Measurements from ENCODE around the gene PTPN23. TPM values are rescaled to one million over a fixed set of nuclear protein-coding genes. Genes with fewer than 3 reads are reported as not detected.
A peak's percentile ranks its signal among the peaks of the same experiment; 100 is the strongest.

Gene PTPN23
- total and polyA plus RNA-seq, 2 of the 8 experiments (the other 6 are each of a cell fraction or from before 2014, with no cell fraction given) = 2.9 to 46.7 TPM

DNA sequence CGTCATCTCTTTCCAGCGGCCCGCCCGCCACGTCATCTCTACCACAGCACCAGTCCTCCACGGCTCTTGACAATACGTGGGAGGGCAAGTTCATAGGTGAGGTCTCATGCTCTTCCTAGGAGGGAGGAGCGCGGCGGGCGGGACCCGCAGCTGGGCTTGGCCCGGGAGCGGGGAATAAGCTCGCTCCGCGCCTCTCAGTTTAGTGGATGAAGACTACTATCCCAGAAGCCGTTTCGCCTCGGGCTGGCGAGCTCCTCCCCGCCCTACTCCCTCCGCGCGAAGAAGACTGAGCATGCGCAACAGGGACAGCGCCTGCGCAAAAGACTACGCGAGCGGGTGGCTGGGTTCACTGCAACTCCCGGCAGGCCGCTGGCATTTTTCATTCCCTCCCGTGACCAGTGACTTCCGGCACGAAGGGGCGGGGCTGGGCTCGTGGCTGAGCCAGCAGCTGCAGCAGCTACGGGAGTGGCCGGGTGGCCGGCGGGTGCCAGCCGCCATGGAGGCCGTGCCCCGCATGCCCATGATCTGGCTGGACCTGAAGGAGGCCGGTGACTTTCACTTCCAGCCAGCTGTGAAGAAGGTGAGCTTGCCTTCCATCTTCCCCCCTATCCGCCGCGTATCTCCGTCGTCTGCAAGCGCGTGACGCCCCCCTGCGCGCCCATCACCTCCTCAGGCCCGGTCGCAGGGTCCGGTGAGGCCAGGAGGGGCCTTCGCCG lies at the start of gene PTPN23 (continued):
- TF ChIP-seq MAX (IDR thresholded peaks at IDR 0.05) = peak; percentile 31
- no peak for TF ChIP-seq KDM5A (IDR thresholded peaks at IDR 0.05; ENCODE audit: low read length)
- no peak for TF ChIP-seq FOSL1 (IDR thresholded peaks at IDR 0.05; ENCODE audit: insufficient read depth, low read depth, low read length)
- TF ChIP-seq BRCA1 (IDR thresholded peaks at IDR 0.05; ENCODE audit: low read depth, low read length) = no peak
- TF ChIP-seq HDAC2 (IDR thresholded peaks at IDR 0.05; ENCODE audit: borderline replicate concordance in 1 of 2, low read depth in 2 of 2, low read length in 2 of 2) = peak; percentile 40 to 90; a peak in 1 of 4 replicates
- TF ChIP-seq CREB1 (IDR thresholded peaks at IDR 0.05) = peak; percentile 92
- TF ChIP-seq CTCF (IDR thresholded peaks at IDR 0.05; ENCODE audit: control extremely low read depth in 1 of 3, insufficient read depth in 1 of 3, low read depth in 1 of 3, low read length in 3 of 3) = no peak
- TF ChIP-seq CHD1 (IDR thresholded peaks at IDR 0.05; ENCODE audit: low read depth, low read length) = no peak
- peak; percentile 24; the same call in 1 of the 2 replicates for TF ChIP-seq SIX5 (IDR thresholded peaks at IDR 0.05; ENCODE audit: low read depth, low read length)
- no peak for TF ChIP-seq EP300 (IDR thresholded peaks at IDR 0.05; ENCODE audit: borderline replicate concordance in 1 of 2, low read depth in 2 of 2, low read length in 2 of 2)
- no peak for TF ChIP-seq SUZ12 (IDR thresholded peaks at IDR 0.05; ENCODE audit: low read length)
- TF ChIP-seq RNF2 (IDR thresholded peaks at IDR 0.05; ENCODE audit: borderline replicate concordance, low read depth, low read length, missing control alignments, poor library complexity, severe bottlenecking) = no peak
- no peak for TF ChIP-seq ASH2L (IDR thresholded peaks at IDR 0.05; ENCODE audit: low read length)
- peak; percentile 75 for TF ChIP-seq TAF1 (IDR thresholded peaks at IDR 0.05; ENCODE audit: low read depth, low read length)
- TF ChIP-seq MAFK (IDR thresholded peaks at IDR 0.05; ENCODE audit: low read depth, low read length) = no peak
- no peak for TF ChIP-seq GTF2F1 (IDR thresholded peaks at IDR 0.05; ENCODE audit: borderline replicate concordance, low read depth, low read length)
- TF ChIP-seq POLR2A (IDR thresholded peaks at IDR 0.05; ENCODE audit: control extremely low read depth in 1 of 2, low read depth in 2 of 2, low read length in 2 of 2) = peak; percentile 83 to 95
- TF ChIP-seq GABPA (IDR thresholded peaks at IDR 0.05; ENCODE audit: borderline replicate concordance, insufficient read depth, low read length) = no peak; the same call in 1 of the 2 replicates
- TF ChIP-seq SP4 (IDR thresholded peaks at IDR 0.05; ENCODE audit: low read length) = no peak
- no peak for TF ChIP-seq RAD21 (IDR thresholded peaks at IDR 0.05 in 1 of 2, conservative IDR thresholded peaks at IDR 0.05 in 1 of 2; ENCODE audit: low read depth in 2 of 2, low read length in 2 of 2)
